Liver (tissue), 9 donors: ENCODE measurements around the gene POT1. TPM values are rescaled to one million over a fixed set of nuclear protein-coding genes. Genes with fewer than 3 reads are reported as not detected.

Experiments used
- DNase-seq: peaks from one replicate; pipeline ENCODE4 v3.0.0-alpha.2; 2017; ENCODE audit warnings: low spot score
- H3K27ac ChIP-seq, 2 donors: one replicate each; pipeline ENCODE4 v1.7.0; 2013; ENCODE audit warnings: inconsistent platforms in 2 of 2, low read length in 2 of 2, control low read depth in 1 of 2, low read depth in 1 of 2, mild to moderate bottlenecking in 1 of 2
- H3K27me3 ChIP-seq, 4 donors: one replicate each; pipeline versions ENCODE4 v1.6.1 to v1.7.0; 2013; ENCODE audit warnings: low read length in 3 of 4, inconsistent platforms in 1 of 4, mild to moderate bottlenecking in 1 of 4, moderate library complexity in 1 of 4; ENCODE audit not compliant: control insufficient read depth in 4 of 4, insufficient read depth in 4 of 4
- H3K36me3 ChIP-seq, 4 donors: one replicate each; pipeline versions ENCODE4 v1.6.1 to v1.7.0; 2013; ENCODE audit warnings: low read length in 3 of 4, mild to moderate bottlenecking in 3 of 4, low read depth in 1 of 4, moderate library complexity in 1 of 4; ENCODE audit not compliant: control insufficient read depth in 4 of 4, insufficient read depth in 3 of 4
- H3K4me1 ChIP-seq, 4 donors: one replicate each; pipeline versions ENCODE4 v1.6.1 to v1.7.0; 2013; ENCODE audit warnings: low read length in 3 of 4, mild to moderate bottlenecking in 3 of 4, moderate library complexity in 1 of 4; ENCODE audit not compliant: control insufficient read depth in 4 of 4, insufficient read depth in 4 of 4
- H3K4me3 ChIP-seq, 3 donors: one replicate each; pipeline versions ENCODE4 v1.6.1 to v1.7.0; 2013; ENCODE audit warnings: low read length in 3 of 3, control low read depth in 1 of 3, low read depth in 1 of 3, mild to moderate bottlenecking in 1 of 3
- H3K9ac ChIP-seq, 2 donors: one replicate each; pipeline ENCODE4 v1.7.0; 2013; ENCODE audit warnings: low read length in 2 of 2, mild to moderate bottlenecking in 2 of 2, moderate library complexity in 2 of 2, control low read depth in 1 of 2, low read depth in 1 of 2
- H3K9me3 ChIP-seq, 4 donors: one replicate each; pipeline versions ENCODE4 v1.6.1 to v1.7.0; 2013; ENCODE audit warnings: low read length in 3 of 4; ENCODE audit not compliant: control insufficient read depth in 4 of 4
- EGR1 ChIP-seq, 2 donors: IDR thresholded peaks; 2 replicates each; pipeline ENCODE4 v1.6.1; 2016 to 2018; ENCODE audit warnings: antibody characterized with exemption in 2 of 2, low read depth in 2 of 2
- FOXA1 ChIP-seq: IDR thresholded peaks from 2 replicates; pipeline ENCODE4 v1.6.1; 2016; ENCODE audit warnings: antibody characterized with exemption
- FOXA2 ChIP-seq: IDR thresholded peaks from 2 replicates; pipeline ENCODE4 v1.6.1; 2016; ENCODE audit warnings: antibody characterized with exemption
- GABPA ChIP-seq, 2 donors: IDR thresholded peaks in 1 of 2; conservative IDR thresholded peaks in 1 of 2; 2 replicates each; pipeline ENCODE4 v1.6.1; 2016; ENCODE audit warnings: antibody characterized with exemption in 2 of 2, mild to moderate bottlenecking in 1 of 2, moderate library complexity in 1 of 2
- HNF4A ChIP-seq, 2 donors: conservative IDR thresholded peaks; 2 replicates each; pipeline ENCODE4 v1.6.1; 2016; ENCODE audit warnings: antibody characterized with exemption in 2 of 2, mild to moderate bottlenecking in 2 of 2
- HNF4G ChIP-seq: IDR thresholded peaks from 2 replicates; pipeline ENCODE4 v1.6.1; 2016; ENCODE audit warnings: antibody characterized with exemption
- JUND ChIP-seq, 2 donors: IDR thresholded peaks; 2 replicates each; pipeline ENCODE4 v1.6.1; 2016; ENCODE audit warnings: antibody characterized with exemption in 2 of 2
- NR2F2 ChIP-seq: IDR thresholded peaks from 2 replicates; pipeline ENCODE4 v1.6.1; 2016; ENCODE audit warnings: antibody characterized with exemption
- RAD21 ChIP-seq, 2 donors: IDR thresholded peaks; 2 replicates each; pipeline ENCODE4 v1.6.1; 2016; ENCODE audit warnings: antibody characterized with exemption in 2 of 2, mild to moderate bottlenecking in 2 of 2
- RXRA ChIP-seq, 2 donors: IDR thresholded peaks; 2 replicates each; pipeline ENCODE4 v1.6.1; 2017 to 2018; ENCODE audit warnings: antibody characterized with exemption in 2 of 2, mild to moderate bottlenecking in 1 of 2
- SP1 ChIP-seq: IDR thresholded peaks from 2 replicates; pipeline ENCODE4 v1.6.1; 2018; ENCODE audit warnings: antibody characterized with exemption, mild to moderate bottlenecking
- TAF1 ChIP-seq: conservative IDR thresholded peaks from 2 replicates; pipeline ENCODE4 v1.6.1; 2016; ENCODE audit warnings: antibody characterized with exemption, mild to moderate bottlenecking
- YY1 ChIP-seq: IDR thresholded peaks from 2 replicates; pipeline ENCODE4 v1.6.1; 2016; ENCODE audit warnings: antibody characterized with exemption, mild to moderate bottlenecking
- WGBS: extraction: QIAGEN DNeasy Blood & Tissue Kit; methylation state at CpG from one replicate; pipeline ENCODE4 v1.1.7; 2013; 5-methylcytosine and 5-hydroxymethylcytosine counted together
- polyA plus RNA-seq, 2 donors: library from polyadenylated mRNA; stranded (reverse) in 1 of 2; unstranded in 1 of 2; fragments of 200-250 nt in 1 of 2; fragments of >200 nt in 1 of 2; fragmentation: Nextera tagmentation in 1 of 2; extraction: Ambion mirVana in 1 of 2; gene quantifications; one replicate each; pipeline versions ENCODE4 v1.2.1 to v1.2.3, GENCODE V29; 2013 to 2015
- total RNA-seq, 2 donors: library from RNA; depleted of rRNA; stranded (reverse); fragments of >200 nt; gene quantifications; one replicate each; pipeline ENCODE4 v1.2.3, GENCODE V29; 2014
- TF ChIP-seq, protein P1 (sequence below): IDR thresholded peaks from 2 replicates; pipeline ENCODE4 v1.6.1; 2016; ENCODE audit warnings: antibody characterized with exemption
- TF ChIP-seq, protein P2 (sequence below): fragments of 150-350 bp; IDR thresholded peaks from 2 replicates; pipeline ENCODE4 v1.5.1; 2017; ENCODE audit warnings: improper control_type of control experiment, low read depth, low read length; ENCODE audit not compliant: missing input control
- TF ChIP-seq, protein P3 (sequence below): IDR thresholded peaks from 2 replicates; pipeline ENCODE4 v1.6.1; 2016; ENCODE audit warnings: antibody characterized with exemption
- TF ChIP-seq, protein P4 (sequence below): IDR thresholded peaks from 2 replicates; pipeline ENCODE4 v1.6.1; 2016; ENCODE audit warnings: antibody characterized with exemption, mild to moderate bottlenecking
- TF ChIP-seq, protein P5 (sequence below): IDR thresholded peaks from 2 replicates; pipeline ENCODE4 v1.6.1; 2016; ENCODE audit warnings: antibody characterized with exemption
- donor health status: healthy.
- donor health status: healthy.
- donor health status: healthy.
- donor health status: healthy.
- donor health status: healthy.

Gene POT1
- total and polyA plus RNA-seq, 4 donors: 4.9 to 35.5 (median 8.5) TPM

DNA sequence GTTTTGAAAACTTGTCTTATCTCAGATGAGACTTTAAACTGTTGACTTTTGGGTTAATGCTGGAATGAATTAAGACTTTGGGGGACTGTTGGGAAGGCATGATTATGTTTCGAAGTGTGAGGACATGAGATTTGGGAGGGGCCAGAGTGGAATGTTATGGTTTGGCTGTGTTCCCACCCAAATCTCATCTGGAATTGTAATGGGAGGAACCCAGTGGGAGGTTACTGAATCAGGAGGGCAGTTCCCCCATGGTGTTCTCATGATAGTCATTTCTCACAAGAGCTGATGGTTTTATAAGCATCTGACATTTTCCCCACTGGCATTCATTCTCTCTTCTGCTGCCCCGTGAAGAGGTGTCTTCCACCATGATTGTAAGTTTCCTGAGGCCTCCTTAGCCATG, 13.8 kb upstream of the POT1 start:
- Histone ChIP-seq H3K36me3 (no peaks in the 10 kb centered on the region), H3K9me3 (no peaks in the 10 kb centered on the region), H3K4me1 (no peaks in the 10 kb centered on the region), H3K27me3 (no peaks in the 10 kb centered on the region), H3K9ac (no peak overlapping the region), H3K27ac (no peak overlapping the region), H3K4me3 (no peak overlapping the region)
- WGBS: 90% methylated on average over 2 of the region's 2 CpGs
- no peak for DNase-seq
- TF ChIP-seq, protein P1, sequence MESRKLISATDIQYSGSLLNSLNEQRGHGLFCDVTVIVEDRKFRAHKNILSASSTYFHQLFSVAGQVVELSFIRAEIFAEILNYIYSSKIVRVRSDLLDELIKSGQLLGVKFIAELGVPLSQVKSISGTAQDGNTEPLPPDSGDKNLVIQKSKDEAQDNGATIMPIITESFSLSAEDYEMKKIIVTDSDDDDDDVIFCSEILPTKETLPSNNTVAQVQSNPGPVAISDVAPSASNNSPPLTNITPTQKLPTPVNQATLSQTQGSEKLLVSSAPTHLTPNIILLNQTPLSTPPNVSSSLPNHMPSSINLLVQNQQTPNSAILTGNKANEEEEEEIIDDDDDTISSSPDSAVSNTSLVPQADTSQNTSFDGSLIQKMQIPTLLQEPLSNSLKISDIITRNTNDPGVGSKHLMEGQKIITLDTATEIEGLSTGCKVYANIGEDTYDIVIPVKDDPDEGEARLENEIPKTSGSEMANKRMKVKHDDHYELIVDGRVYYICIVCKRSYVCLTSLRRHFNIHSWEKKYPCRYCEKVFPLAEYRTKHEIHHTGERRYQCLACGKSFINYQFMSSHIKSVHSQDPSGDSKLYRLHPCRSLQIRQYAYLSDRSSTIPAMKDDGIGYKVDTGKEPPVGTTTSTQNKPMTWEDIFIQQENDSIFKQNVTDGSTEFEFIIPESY: no peak
- no peak for TF ChIP-seq JUND (IDR thresholded peaks at IDR 0.05)
- TF ChIP-seq FOXA2: no peak
- TF ChIP-seq YY1: no peak
- TF ChIP-seq HNF4G: no peak
- TF ChIP-seq, protein P2, sequence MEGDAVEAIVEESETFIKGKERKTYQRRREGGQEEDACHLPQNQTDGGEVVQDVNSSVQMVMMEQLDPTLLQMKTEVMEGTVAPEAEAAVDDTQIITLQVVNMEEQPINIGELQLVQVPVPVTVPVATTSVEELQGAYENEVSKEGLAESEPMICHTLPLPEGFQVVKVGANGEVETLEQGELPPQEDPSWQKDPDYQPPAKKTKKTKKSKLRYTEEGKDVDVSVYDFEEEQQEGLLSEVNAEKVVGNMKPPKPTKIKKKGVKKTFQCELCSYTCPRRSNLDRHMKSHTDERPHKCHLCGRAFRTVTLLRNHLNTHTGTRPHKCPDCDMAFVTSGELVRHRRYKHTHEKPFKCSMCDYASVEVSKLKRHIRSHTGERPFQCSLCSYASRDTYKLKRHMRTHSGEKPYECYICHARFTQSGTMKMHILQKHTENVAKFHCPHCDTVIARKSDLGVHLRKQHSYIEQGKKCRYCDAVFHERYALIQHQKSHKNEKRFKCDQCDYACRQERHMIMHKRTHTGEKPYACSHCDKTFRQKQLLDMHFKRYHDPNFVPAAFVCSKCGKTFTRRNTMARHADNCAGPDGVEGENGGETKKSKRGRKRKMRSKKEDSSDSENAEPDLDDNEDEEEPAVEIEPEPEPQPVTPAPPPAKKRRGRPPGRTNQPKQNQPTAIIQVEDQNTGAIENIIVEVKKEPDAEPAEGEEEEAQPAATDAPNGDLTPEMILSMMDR: no peak
- TF ChIP-seq RXRA (IDR thresholded peaks at IDR 0.05): no peak
- no peak for TF ChIP-seq FOXA1
- TF ChIP-seq HNF4A (conservative IDR thresholded peaks at IDR 0.05): no peak
- TF ChIP-seq EGR1 (IDR thresholded peaks at IDR 0.05; ENCODE audit: low read depth in 2 of 2): no peak
- TF ChIP-seq TAF1: no peak
- TF ChIP-seq, protein P3, sequence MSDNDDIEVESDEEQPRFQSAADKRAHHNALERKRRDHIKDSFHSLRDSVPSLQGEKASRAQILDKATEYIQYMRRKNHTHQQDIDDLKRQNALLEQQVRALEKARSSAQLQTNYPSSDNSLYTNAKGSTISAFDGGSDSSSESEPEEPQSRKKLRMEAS: no peak
- no peak for TF ChIP-seq GABPA (IDR thresholded peaks at IDR 0.05 in 1 of 2, conservative IDR thresholded peaks at IDR 0.05 in 1 of 2)

DNA sequence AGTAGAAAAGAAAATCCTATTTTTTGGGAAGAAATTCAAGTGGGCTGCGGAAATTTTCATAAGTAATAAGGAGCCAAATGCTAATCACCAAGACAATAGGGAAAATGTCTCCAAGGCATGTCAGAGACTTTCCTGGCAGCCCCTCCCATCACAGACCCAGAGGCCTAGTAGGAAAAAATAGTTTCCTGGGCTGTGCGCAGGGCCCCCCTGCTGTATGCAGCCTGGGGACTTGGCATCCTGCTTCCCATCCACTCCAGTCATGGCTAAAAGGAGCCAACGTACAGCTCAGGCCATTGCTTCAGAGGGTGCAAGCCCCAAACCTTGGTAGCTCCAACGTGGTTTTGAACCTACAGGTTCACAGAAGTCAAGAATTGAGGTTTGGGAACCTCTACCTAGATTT, 12.8 kb upstream of the POT1 start:
- no peaks in the 10 kb centered on the region for H3K36me3 ChIP-seq
- H3K4me1 ChIP-seq: no peaks in the 10 kb centered on the region
- no peaks in the 10 kb centered on the region for H3K27me3 ChIP-seq
- H3K4me3 ChIP-seq: no peak overlapping the region
- no peak overlapping the region for H3K27ac ChIP-seq
- no peak for TF ChIP-seq JUND (IDR thresholded peaks at IDR 0.05)
- TF ChIP-seq FOXA2: no peak
- TF ChIP-seq, protein P3: no peak
- no peak for TF ChIP-seq NR2F2
- TF ChIP-seq EGR1 (IDR thresholded peaks at IDR 0.05; ENCODE audit: low read depth in 2 of 2): no peak
- TF ChIP-seq, protein P1: no peak
- TF ChIP-seq, protein P4, sequence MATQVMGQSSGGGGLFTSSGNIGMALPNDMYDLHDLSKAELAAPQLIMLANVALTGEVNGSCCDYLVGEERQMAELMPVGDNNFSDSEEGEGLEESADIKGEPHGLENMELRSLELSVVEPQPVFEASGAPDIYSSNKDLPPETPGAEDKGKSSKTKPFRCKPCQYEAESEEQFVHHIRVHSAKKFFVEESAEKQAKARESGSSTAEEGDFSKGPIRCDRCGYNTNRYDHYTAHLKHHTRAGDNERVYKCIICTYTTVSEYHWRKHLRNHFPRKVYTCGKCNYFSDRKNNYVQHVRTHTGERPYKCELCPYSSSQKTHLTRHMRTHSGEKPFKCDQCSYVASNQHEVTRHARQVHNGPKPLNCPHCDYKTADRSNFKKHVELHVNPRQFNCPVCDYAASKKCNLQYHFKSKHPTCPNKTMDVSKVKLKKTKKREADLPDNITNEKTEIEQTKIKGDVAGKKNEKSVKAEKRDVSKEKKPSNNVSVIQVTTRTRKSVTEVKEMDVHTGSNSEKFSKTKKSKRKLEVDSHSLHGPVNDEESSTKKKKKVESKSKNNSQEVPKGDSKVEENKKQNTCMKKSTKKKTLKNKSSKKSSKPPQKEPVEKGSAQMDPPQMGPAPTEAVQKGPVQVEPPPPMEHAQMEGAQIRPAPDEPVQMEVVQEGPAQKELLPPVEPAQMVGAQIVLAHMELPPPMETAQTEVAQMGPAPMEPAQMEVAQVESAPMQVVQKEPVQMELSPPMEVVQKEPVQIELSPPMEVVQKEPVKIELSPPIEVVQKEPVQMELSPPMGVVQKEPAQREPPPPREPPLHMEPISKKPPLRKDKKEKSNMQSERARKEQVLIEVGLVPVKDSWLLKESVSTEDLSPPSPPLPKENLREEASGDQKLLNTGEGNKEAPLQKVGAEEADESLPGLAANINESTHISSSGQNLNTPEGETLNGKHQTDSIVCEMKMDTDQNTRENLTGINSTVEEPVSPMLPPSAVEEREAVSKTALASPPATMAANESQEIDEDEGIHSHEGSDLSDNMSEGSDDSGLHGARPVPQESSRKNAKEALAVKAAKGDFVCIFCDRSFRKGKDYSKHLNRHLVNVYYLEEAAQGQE: no peak
- TF ChIP-seq FOXA1: no peak
- no peak for TF ChIP-seq RXRA (IDR thresholded peaks at IDR 0.05)
- TF ChIP-seq, protein P2: no peak
- TF ChIP-seq HNF4G: no peak
- TF ChIP-seq, protein P5, sequence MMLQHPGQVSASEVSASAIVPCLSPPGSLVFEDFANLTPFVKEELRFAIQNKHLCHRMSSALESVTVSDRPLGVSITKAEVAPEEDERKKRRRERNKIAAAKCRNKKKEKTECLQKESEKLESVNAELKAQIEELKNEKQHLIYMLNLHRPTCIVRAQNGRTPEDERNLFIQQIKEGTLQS: no peak
- TF ChIP-seq SP1: no peak
- no peak for TF ChIP-seq YY1
- no peak for TF ChIP-seq RAD21 (IDR thresholded peaks at IDR 0.05)
- TF ChIP-seq TAF1: no peak
- no peak for TF ChIP-seq GABPA (IDR thresholded peaks at IDR 0.05 in 1 of 2, conservative IDR thresholded peaks at IDR 0.05 in 1 of 2)
- TF ChIP-seq HNF4A (conservative IDR thresholded peaks at IDR 0.05): no peak
- no peak for DNase-seq
- WGBS: 85% methylated on average over 4 of the region's 4 CpGs
- no peaks in the 10 kb centered on the region for H3K9me3 ChIP-seq
- H3K9ac ChIP-seq: no peak overlapping the region
